DOHH2 (cell line): ENCODE results near the gene PANX3.

Experiments used
- EZH2phosphoT487 ChIP-seq: fragments of 200-600 bp; sonication (generic); IDR thresholded peaks from 2 replicates; pipeline ENCODE4 v1.6.1; 2017; ENCODE audit warnings: borderline replicate concordance, mild to moderate bottlenecking, antibody characterized with exemption, low read length, moderate library complexity, mixed read lengths
- TF ChIP-seq, protein P1 (sequence below): fragments of 200-600 bp; sonication (generic); IDR thresholded peaks from one replicate; pipeline ENCODE4 v1.5.1; 2014; ENCODE audit warnings: antibody characterized with exemption, mild to moderate bottlenecking, low read depth, low read length; ENCODE audit not compliant: poor library complexity, severe bottlenecking

DNA sequence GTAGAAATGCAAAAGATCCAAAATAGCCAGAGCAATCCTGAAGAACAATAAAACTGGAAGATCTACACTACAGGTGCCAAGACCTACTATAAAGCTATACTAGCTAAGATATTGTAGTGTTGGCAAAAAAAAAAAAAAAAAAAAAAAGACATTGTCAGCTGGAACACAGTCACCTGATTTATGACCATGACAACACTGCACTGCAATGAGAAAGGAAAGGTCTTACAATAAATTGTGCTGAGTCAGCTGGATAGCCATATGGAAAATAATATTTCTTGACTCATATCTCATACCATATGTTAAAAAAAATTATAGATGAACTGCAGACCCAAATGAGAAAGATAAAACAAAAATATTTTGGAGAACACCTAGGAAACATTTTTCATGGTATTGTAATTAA lies 3.1 kb upstream of the PANX3 start:
- TF ChIP-seq, protein P1, sequence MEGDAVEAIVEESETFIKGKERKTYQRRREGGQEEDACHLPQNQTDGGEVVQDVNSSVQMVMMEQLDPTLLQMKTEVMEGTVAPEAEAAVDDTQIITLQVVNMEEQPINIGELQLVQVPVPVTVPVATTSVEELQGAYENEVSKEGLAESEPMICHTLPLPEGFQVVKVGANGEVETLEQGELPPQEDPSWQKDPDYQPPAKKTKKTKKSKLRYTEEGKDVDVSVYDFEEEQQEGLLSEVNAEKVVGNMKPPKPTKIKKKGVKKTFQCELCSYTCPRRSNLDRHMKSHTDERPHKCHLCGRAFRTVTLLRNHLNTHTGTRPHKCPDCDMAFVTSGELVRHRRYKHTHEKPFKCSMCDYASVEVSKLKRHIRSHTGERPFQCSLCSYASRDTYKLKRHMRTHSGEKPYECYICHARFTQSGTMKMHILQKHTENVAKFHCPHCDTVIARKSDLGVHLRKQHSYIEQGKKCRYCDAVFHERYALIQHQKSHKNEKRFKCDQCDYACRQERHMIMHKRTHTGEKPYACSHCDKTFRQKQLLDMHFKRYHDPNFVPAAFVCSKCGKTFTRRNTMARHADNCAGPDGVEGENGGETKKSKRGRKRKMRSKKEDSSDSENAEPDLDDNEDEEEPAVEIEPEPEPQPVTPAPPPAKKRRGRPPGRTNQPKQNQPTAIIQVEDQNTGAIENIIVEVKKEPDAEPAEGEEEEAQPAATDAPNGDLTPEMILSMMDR: no peak
- TF ChIP-seq EZH2phosphoT487: no peak
